Ishikawa (cell line): ENCODE results near the gene ABCC5.

Experiments used
- CEBPB ChIP-seq: IDR thresholded peaks from 2 replicates; pipeline ENCODE4 v1.6.1; 2012
- CREB1 ChIP-seq: IDR thresholded peaks from 2 replicates; pipeline ENCODE4 v1.6.1; 2012; ENCODE audit warnings: low read depth
- EP300 ChIP-seq: IDR thresholded peaks from 2 replicates; pipeline ENCODE4 v1.6.1; 2012; ENCODE audit warnings: borderline replicate concordance
- TAF1 ChIP-seq: IDR thresholded peaks from 2 replicates; pipeline ENCODE4 v1.6.1; 2012; ENCODE audit warnings: low read depth, mild to moderate bottlenecking
- TEAD4 ChIP-seq: IDR thresholded peaks from 2 replicates; pipeline ENCODE4 v1.6.1; 2012
- YY1 ChIP-seq: IDR thresholded peaks from 2 replicates; pipeline ENCODE4 v1.6.1; 2012; ENCODE audit warnings: low read depth
- ZBTB7A ChIP-seq: IDR thresholded peaks from 2 replicates; pipeline ENCODE4 v1.6.1; 2012; ENCODE audit warnings: low read depth
- TF ChIP-seq, protein P1 (sequence below): IDR thresholded peaks from 2 replicates; pipeline ENCODE4 v1.6.1; 2012

DNA sequence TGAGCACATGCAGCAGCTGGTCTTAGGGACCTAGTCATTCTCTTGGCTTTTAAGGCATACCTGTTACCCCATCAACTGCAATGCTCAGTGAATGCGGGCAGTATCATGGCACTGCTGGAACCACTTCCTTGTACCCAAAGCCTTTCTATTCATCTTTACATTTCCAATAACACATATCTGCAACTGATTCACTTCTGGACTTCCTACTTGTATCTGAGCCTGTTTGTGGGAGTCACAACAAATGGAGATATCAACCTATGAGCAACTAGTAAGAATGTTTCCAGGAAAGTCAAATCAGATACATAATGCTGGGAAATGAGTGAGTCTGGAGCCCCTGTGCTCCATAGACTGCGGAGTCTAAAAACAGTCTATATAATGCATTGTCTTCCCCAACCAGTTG is 71.6 kb downstream of the ABCC5 start:
- no peak for TF ChIP-seq TAF1
- no peak for TF ChIP-seq TEAD4
- no peak for TF ChIP-seq CREB1
- no peak for TF ChIP-seq EP300
- TF ChIP-seq CEBPB = no peak
- TF ChIP-seq ZBTB7A = no peak
- TF ChIP-seq, protein P1, sequence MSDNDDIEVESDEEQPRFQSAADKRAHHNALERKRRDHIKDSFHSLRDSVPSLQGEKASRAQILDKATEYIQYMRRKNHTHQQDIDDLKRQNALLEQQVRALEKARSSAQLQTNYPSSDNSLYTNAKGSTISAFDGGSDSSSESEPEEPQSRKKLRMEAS = no peak
- TF ChIP-seq YY1 = no peak
